HG03354 (cell line): ENCODE results near the gene CCM2.
"Not testable (repeated sequence)": the region's sequence is repeated elsewhere in the genome, so short reads cannot be mapped to it uniquely, and the experiment has no call there.

Experiments used
- ATAC-seq: cut with Tn5 transposase; IDR thresholded peaks from one replicate; pipeline ENCODE4 v1.9.1; 2021; ENCODE audit warnings: mild to moderate bottlenecking; ENCODE audit not compliant: unreplicated experiment, poor library complexity, severe bottlenecking

CCM2 gene

DNA sequence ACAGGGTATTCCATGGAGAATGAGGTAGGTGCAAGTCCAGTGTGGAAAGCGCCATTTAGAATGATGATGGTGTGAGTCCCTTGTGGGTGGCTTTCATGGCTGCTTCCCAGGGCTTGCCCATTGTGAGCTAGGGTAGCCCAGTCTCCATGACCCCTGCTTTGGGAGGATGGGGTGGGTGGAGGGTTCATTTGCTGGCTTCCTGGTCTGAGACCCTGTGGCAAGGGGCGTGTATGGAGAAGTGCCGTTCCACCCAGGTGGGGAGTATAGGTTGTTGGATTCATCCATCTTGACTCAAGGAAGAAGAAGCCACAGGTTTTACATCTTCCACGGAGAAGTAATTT lies 27.7 kb downstream of the CCM2 start:
- ATAC-seq: no peak

DNA sequence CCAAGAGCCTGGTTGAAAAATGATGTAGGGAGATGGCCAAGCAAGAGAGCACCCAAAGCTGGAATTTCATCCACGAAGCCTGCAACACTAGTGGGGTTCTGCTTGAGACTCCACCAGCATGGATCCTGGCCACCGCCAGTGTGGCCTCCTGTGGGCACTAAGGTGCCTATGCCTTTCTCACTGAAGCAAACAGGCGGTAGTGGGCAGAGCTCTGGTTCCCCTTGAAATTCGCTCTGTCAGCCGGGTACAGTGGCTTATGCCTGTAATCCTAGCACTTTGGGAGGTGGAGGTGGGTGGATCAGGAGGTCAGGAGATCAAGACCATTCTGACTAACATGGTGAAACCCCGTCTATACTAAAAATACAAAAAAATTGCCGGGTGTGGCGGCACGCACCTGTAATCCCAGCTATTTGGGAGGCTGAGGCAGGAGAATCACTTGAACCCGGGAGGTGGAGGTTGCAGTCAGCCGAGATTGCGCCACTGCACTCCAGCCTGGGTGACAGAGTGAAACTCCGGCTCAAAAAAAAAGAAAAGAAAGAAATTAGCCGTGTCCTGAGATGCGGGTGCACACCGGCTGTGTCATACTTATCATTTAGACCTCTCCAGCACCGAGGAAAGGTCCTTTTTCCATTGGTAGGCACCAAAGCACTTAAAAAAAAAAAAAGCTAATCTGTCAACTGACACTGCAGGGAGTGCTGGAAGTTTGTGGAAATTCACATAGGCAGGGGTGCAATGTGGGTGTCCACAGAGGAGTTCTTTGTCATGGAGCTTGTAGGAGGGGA lies 28.3 kb downstream of the CCM2 start:
- ATAC-seq: no peak

DNA sequence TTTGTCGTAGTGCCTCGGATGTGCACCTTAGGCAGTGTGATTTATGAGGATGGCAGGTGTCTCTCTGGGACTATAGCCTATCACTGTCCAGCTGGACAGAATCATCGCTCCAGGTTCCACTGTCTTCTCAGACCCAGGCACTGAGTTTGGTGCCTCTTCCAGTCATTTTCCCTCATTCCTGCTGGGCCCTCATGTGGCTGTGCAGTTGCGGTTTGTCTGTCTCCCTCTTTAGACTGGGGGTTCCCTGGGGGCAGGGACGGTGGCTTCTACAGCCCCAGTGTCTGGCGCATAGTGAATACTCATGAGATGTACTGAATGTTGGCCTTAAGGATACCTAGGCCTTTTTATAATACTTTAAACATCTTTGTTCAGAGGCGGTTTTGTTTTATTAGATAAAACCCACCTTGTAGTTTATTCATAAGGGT lies 28.9 kb downstream of the CCM2 start:
- no peak for ATAC-seq

DNA sequence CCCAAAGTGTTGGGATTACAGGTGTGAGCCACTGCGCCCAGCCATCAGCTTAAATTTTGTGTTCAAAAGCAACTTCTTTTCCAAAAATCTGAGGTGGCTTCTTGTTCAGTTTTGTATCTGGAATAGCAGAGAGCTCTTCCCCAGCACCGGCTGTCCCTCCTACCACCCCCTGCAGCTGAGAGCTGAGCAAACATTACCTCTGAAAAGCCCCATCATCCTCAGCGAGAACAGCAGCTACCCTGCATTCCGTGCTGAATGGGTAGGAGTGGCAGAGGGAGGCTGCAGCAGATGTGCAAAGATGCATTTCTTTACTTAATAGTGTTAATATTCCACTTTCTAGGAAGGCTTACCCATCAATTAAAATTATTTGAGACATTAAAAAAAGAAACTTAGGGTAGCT lies 31.8 kb downstream of the CCM2 start:
- ATAC-seq: no peak

DNA sequence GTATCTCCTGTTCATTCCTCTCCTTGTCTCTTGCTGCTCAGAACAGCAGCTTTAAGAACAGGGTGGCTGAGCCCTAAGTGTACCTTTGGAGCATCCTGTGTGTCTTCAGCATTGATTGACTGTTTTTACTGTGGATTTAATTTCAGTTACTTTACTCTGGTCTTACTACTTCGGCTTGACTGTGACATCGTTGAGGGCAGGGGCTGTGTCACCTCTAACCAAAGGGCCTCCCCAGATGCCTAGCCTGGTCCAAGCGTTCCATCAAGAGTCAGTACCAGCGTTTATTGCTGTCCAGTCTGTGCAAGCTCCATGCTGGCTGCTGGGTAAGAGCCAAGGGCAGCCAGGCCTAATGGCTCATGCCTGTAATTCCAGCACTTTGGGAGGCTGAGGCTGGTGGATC lies 32.4 kb downstream of the CCM2 start:
- no peak for ATAC-seq

DNA sequence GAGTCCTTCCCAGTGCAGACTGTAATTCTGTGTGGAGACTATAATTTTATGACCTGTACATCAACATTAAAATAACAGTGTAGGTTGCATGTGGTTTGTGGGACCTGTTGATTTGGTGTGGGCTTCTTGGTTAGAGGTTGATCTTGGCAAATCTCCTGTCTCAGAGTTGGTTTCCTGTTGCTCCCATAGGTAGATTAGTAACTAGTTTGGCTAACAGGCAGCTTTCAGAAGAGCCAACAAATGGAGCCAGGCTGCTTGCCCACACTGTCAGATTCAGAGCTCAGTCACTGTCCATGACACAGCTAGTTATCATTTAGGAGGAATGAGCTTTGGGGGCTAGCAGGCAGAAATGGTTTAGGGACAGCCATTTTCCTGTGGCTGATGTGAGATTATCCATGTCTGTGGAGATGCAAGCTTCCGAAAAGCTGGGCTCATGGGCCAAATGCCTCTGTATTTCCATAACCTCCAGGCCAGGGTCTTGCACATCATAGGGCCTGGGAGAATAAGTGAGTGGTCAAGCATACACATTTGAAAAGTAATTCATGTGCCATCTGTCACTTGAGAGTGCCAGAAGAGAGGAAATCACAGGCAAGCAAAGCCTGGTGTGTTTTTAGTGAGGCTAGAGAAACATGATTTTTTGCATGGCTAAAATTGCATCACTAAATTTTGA lies 33.4 kb downstream of the CCM2 start:
- no peak for ATAC-seq

DNA sequence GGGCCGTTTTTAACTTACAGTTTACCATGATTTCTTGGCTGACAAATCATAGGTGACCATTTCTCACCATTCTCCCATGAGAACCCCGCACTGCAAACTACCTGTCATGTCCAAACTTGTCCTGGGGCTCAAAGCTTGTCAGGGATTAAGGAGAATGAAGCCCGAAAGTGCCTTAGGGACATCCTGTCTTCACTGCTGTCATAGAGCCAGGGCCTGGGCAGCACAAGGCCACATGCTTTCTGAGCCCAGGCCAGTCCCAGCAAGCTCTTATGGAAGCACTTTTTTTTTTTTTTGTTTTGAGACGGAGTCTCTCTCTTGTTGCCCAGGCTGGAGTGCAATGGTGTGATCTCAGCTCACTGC lies 33.9 kb downstream of the CCM2 start:
- ATAC-seq: no peak

DNA sequence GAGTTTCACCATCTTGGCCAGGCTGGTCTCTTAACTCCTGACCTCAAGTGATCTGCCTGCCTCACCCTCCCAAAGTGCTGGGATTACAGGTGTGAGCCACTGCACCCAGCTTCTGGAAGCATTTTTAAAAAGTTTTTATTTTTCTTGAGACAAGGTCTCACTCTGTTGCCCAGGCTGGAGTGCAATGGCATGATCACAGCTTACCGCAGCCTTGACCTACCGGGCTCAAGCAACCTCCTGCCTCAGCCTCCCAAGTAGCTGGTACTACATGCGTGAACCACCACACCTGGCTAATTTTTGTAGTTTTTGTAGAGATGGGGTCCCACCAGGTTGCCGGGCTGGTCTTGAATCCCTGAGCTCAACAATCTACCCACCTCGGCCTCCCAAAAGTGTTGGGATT lies 34.7 kb downstream of the CCM2 start:
- not testable (repeated sequence) for ATAC-seq

DNA sequence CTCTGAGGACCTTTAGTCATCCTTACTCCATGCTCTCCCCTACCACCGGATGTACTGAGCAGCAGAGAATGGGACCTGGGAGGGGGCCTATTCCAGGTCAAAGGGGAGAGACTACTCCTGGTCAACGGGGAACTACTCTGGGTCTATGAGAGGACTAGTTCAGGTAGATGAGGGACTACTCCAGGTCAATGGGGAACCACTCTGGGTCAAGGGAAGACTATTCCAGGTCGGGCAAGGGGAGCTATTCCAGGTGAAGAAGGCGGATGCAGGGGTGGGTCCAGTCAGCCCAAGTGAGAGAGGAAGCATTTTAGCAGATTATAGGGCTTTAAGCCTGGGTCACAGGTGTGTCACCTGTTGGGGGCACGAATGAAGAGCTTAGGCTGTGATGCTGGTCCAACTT lies 35.4 kb downstream of the CCM2 start:
- ATAC-seq: no peak

DNA sequence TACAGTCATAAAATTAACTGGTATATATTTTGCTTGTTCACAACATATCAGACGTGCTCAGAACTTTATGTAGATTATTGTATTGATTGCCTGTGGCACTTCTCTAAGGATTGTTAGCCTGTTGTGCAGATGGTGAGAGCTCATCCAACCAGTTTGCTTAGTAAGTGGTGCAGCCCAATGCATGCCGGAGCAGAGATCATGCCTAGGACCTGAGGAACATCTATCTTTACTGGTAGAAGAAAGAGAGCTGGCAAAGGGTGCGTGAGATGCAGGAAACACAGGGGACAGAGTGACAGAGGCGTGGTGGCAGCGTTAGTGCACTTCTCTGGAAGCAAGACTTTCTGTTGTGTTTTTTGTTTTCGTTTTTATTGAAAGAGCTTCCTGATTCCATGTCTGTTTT lies 35.9 kb downstream of the CCM2 start:
- no peak for ATAC-seq

DNA sequence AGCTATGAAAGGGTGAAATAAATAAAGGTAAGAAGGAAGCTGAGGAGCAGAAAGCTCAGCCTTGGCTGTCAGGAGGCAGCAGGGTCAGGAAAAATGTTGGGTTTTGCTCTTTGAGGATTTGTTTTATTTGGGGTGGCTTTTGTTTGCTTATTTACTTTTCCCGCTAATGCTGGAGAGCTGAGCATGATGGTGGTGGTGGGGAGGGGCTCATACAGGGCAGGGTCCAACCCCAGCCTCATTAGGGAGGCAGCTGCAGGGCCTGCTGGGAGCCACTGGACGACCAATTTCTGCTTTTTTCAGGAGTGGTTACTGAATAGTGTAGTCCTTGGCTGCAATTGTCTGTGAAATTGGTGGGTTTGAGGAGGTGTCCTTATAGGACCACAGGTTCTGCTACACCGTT lies 36.3 kb downstream of the CCM2 start:
- ATAC-seq: no peak

DNA sequence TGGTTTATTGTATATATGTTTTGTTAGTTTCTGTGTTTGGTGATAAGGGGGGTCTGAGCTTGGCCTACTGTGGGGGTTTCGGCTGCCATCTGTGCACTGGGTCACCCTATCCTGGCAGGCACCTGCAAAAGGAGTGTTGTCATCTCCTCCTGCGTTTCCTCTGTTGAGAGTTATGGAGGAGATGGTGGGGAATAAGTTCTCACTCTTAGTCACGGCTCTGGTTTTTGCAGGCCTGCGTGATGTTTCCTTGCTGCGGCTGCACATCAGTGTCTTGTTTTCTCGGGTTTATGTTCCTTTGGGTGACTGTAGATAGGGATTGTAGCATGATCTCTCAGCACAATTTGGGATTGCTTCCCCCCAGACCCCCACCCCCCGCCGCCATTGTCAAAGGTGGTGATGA lies 36.8 kb downstream of the CCM2 start:
- no peak for ATAC-seq

DNA sequence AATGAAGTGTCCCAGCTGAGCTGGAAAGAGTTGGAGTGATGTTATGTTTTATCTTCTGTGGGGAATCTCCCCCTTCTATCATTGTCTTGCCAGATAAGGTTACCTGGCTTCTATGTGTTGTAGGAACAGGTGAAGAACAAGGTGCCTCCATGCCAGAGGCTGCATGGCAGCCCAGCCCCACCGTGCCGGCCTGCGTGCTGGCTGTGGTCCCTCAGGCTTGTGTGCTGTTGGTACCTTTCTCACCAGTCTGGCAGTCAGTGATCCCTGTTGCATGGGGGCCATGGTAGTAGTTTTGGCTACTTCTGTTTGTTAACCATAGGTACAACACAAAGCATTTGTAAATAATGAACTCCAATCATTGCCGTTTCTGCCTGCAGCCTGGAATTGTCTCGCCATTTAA lies 37.9 kb downstream of the CCM2 start:
- ATAC-seq: no peak

DNA sequence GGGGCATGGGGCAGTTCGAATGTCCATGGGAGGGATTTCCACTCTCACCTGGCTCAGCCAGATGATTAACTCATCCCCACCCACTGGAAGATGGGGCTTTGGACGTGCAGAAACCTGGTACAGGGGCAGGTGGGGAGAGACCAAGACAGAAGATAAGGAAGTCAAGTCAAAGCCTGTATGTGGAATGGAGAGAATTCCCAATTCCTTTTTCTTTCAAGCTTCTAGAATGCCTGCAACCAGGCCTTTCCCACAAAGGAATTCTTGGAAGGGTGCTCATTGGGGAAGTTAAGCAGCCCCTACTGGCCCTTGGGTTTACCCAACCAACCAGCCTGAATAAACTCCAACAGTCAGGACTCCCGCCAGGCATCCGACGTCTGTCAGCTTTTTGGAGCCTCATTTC lies 39.1 kb downstream of the CCM2 start:
- ATAC-seq: no peak

DNA sequence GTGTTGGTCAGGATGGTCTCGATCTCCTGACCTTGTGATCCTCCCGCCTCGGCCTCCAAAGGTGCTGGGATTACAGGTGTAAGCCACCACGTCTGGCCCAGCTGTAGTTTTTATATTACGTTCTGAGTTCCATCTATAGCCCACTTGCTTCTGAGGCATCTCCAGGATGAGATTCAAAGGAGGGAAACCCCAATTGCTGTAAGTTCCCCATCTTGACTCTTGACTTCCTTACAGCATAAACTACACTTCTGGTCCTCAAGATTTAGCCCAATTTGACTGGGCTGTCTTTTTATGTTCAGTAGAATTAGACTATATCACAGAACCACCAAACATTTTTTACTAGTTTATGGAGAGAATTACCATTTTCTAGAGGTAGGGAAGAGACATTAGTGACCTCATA lies 44.3 kb downstream of the CCM2 start:
- no peak for ATAC-seq

DNA sequence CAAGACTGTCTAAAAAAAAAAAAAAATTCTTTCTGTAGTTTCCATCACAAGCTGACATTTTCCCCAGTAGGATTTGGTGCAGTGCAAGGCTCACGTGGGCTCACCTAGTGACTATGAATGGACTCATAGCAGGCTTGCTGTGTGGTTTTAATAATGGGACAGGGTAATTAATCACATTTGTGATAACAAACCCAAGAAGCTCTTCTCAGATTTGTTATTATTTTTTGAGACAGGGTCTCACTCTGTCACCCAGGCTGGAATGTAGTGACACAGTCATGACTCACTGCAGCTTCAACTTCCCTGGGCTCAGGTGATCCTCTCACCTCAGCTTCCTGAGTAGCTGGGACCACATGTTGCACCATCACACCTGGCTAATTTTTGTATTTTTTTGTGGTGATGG lies 48.7 kb downstream of the CCM2 start:
- no peak for ATAC-seq

DNA sequence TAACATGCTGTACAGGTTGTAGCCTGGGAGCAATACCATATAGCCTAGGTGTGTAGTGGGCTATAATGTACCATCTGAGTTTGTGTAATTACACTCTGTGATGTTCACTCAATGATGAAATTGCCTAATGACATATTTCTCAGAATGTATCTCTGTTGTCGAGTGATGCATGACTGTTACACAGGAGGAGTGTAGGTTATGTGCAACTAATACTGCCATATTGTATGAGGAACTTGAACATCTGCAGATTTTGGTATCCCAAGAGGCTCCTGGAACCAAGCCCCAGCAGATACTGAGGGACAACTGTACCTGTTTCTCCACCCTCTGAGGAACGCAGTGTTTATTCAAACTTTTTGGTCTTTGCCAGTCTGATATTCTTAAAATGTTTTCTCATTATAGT lies 50.2 kb downstream of the CCM2 start:
- no peak for ATAC-seq

DNA sequence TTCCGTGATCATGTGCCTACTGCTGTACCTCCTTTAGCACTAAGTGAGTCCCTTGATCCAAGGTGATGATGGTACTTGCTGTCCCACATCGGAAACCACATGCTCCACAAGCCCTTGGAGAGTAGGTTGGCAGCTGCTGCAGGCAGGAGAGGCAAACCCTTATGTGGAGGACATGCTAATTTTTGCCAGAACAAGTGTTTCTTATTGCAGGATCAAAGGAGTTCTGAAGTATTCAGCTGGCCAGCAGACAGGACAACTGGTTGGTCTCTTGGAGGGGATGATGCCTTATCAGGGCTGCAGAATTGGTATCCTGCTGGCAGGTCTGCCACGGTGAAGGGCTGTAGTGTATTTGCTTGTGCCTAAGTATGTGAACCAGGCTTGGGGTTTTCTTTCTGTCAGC lies 52.0 kb downstream of the CCM2 start:
- ATAC-seq: no peak

DNA sequence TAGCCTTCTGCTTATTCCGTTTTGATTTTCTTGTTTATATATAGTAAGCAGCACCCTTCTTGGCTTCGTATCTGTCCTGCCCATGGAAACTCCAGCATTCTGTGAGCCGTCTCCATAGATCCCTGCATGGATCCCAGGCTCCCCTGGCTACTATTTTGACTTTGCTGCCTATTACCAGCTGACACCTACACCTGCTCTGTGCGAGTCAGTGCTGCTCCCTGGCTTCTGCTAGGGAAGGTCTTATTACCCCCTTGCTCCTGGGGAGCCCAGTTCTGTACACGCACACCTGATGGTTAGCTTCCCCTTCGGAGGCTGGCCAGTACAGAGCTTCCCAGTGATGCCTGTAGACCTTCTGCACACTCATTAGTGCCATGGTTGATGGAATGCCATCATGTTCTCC lies 53.4 kb downstream of the CCM2 start:
- ATAC-seq: no peak

DNA sequence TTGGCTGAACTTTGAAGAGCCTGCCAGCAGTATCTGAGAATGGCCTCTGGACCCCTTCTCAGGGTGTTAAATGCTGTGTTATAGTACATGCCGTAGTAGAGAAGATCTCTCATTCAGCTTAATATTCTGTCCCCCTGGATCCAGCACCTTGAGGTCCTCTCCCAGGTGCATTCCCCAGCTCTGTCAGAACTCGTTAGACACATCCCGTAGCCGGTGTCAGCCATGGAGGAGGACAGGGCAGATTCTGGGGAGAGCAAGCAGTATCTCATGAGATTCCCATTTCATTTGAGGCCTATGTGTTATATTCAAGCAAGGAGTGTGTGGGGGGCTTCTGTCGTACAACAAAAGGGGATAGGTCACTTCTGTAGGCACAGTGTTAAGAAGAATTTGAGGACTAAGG lies 53.9 kb downstream of the CCM2 start:
- ATAC-seq: no peak

DNA sequence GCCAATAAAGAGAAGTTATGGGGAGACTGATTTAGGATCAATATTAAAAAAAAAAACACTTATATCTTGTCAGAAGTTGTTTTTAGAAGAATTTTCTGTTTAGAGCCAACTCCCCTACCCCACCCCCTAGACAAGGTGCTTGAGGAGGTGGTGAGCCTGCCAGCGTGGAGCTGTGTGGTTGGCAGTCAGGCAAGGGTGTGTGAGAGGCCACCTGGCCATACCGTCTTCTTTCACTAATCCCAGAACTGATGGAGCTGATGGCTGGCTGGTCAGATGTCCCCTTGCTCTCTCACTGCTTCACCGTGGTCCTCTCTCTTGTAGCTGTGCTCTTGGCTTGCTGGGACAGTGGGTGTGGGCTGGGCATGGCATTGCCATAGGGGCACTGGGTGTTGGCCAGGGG lies 54.4 kb downstream of the CCM2 start:
- ATAC-seq: no peak

DNA sequence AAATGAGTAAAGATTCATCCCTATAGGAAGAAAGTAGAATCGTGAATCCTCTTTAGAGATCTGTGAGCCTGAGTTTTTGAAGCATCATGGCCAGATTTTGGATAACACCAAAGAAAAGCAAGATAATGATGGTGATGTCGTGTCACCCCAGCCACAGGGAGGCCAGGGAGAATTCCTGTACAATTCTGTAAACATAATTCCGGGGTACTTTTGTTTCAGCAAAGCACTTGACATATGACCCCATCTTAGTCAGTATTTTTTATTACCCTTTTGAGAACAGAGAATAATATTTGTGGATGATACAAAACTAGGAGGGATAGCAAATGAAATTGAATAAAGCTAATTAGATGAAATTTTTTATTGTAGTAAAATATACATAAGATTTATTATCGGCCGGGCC lies 55.0 kb downstream of the CCM2 start:
- no peak for ATAC-seq
